Kidney (tissue), 14 donors: ENCODE results near the gene UPP1. TPM values are rescaled to one million over a fixed set of nuclear protein-coding genes. Genes with fewer than 3 reads are reported as not detected.
"Not testable (repeated sequence)": the region's sequence is repeated elsewhere in the genome, so short reads cannot be mapped to it uniquely, and the experiment has no call there.

ENCODE experiments used
- DNase-seq, 5 donors: peaks; one replicate each; pipeline ENCODE4 v3.0.0-alpha.2; 2013 to 2020
- FAIRE-seq: peaks from 2 replicates; lab custom pipeline; 2012; peaks lifted over from hg19 to GRCh38; lab: Jason Lieb, UNC
- H3K27ac ChIP-seq, 2 donors: one replicate each; pipeline ENCODE4 v1.7.0; 2013; ENCODE audit warnings: low read depth in 2 of 2, low read length in 2 of 2, inconsistent platforms in 1 of 2
- H3K27me3 ChIP-seq: one replicate; pipeline ENCODE4 v1.7.1; 2013; ENCODE audit warnings: low read length, inconsistent platforms; ENCODE audit not compliant: control insufficient read depth, insufficient read depth
- H3K36me3 ChIP-seq, 3 donors: one replicate each; pipeline versions ENCODE4 v1.7.0 to v1.7.1; 2013; ENCODE audit warnings: low read length in 3 of 3, control low read depth in 1 of 3, inconsistent platforms in 1 of 3; ENCODE audit not compliant: insufficient read depth in 3 of 3, control insufficient read depth in 2 of 3
- H3K4me1 ChIP-seq, 3 donors: one replicate each; pipeline versions ENCODE4 v1.7.0 to v1.7.1; 2013; ENCODE audit warnings: low read length in 3 of 3, inconsistent platforms in 1 of 3, low read depth in 1 of 3; ENCODE audit not compliant: control insufficient read depth in 2 of 3, insufficient read depth in 2 of 3
- H3K4me3 ChIP-seq, 3 donors: one replicate each; pipeline versions ENCODE4 v1.7.0 to v1.8.1; 2013; ENCODE audit warnings: low read length in 3 of 3, control low read depth in 1 of 3, inconsistent platforms in 1 of 3
- H3K9ac ChIP-seq, 3 donors: one replicate each; pipeline versions ENCODE4 v1.7.0 to v1.7.1; 2013; ENCODE audit warnings: low read length in 3 of 3, control low read depth in 1 of 3, inconsistent platforms in 1 of 3
- H3K9me3 ChIP-seq, 3 donors: one replicate each; pipeline versions ENCODE4 v1.7.0 to v1.7.1; 2013; ENCODE audit warnings: low read length in 3 of 3, control low read depth in 1 of 3, inconsistent platforms in 1 of 3; ENCODE audit not compliant: control insufficient read depth in 2 of 3, insufficient read depth in 1 of 3
- intact Hi-C: fragments of 100-400 bp; cut with DNase I; formaldehyde crosslinking; loops from one replicate; pipeline ENCODE4 v1.11.1; 2022
- polyA plus RNA-seq: library from polyadenylated mRNA; stranded (reverse); fragments of 350-450 nt; fragmentation: Illumina TruSeq; extraction: RNeasy Lipid Tissue Mini Kit (QIAGEN cat#74804); gene quantifications from one replicate; pipeline ENCODE4 v1.2.3, GENCODE V29; 2014; ENCODE audit warnings: low read depth, low replicate concordance; ENCODE audit not compliant: insufficient read depth
- total RNA-seq: library from RNA; stranded (reverse); fragmentation: NEBNext Ultra II Directional; extraction: Animal tissue kit (Norgen Biotek cat#: 25700); gene quantifications from one replicate; pipeline ENCODE4 v1.2.1, GENCODE V29; 2021
- TF ChIP-seq, protein P1 (sequence below): IDR thresholded peaks from 3 replicates; pipeline ENCODE4 v1.5.1; 2012; ENCODE audit warnings: mild to moderate bottlenecking, moderate library complexity, borderline replicate concordance; ENCODE audit not compliant: insufficient read depth; ENCODE audit errors: extremely low read depth
- donor health status: control.
- donor health status: control.
- donor health status: control.
- donor health status: control.
- donor health status: control.
- donor health status: DM: yes; HTN: yes; CAD: no.
- donor health status: Normal renal cell carcinoma (clear cell type).

UPP1 gene
- total and polyA plus RNA-seq, 2 donors from 2014 or later: 36.4 to 76.1 TPM

DNA sequence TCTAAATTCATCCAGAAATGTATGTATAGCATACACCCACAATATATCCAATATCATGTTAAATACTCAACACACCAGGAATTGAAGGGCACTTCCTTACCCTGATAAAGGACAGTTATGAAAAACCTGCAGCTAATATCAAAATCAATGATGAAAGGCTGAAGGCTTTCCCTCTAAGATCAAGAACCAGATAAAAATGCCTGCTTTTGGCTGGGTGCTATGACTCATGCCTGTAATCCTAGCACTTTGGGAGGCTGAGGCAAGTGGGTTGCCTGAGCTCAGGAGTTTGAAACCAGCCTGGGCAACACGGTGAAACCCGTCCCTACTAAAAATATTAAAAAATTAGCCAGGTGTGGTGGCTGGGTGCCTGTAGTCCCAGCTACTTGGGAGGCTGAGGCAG, 21.6 kb upstream of the UPP1 start:
- intact Hi-C loops: no loop called here
- H3K9me3 ChIP-seq: peaks cover 0 to 3% (median 0%) of the 10 kb centered on the region in 3 donors
- DNase-seq: no peak
- no peak overlapping the region for H3K4me3 ChIP-seq
- no peaks in the 10 kb centered on the region for H3K36me3 ChIP-seq
- H3K9ac ChIP-seq: no peak overlapping the region
- H3K4me1 ChIP-seq: no peaks in the 10 kb centered on the region
- H3K27me3 ChIP-seq: no peaks in the 10 kb centered on the region
- TF ChIP-seq, protein P1, sequence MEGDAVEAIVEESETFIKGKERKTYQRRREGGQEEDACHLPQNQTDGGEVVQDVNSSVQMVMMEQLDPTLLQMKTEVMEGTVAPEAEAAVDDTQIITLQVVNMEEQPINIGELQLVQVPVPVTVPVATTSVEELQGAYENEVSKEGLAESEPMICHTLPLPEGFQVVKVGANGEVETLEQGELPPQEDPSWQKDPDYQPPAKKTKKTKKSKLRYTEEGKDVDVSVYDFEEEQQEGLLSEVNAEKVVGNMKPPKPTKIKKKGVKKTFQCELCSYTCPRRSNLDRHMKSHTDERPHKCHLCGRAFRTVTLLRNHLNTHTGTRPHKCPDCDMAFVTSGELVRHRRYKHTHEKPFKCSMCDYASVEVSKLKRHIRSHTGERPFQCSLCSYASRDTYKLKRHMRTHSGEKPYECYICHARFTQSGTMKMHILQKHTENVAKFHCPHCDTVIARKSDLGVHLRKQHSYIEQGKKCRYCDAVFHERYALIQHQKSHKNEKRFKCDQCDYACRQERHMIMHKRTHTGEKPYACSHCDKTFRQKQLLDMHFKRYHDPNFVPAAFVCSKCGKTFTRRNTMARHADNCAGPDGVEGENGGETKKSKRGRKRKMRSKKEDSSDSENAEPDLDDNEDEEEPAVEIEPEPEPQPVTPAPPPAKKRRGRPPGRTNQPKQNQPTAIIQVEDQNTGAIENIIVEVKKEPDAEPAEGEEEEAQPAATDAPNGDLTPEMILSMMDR: no peak
- FAIRE-seq: no peak
- H3K27ac ChIP-seq: no peak overlapping the region

DNA sequence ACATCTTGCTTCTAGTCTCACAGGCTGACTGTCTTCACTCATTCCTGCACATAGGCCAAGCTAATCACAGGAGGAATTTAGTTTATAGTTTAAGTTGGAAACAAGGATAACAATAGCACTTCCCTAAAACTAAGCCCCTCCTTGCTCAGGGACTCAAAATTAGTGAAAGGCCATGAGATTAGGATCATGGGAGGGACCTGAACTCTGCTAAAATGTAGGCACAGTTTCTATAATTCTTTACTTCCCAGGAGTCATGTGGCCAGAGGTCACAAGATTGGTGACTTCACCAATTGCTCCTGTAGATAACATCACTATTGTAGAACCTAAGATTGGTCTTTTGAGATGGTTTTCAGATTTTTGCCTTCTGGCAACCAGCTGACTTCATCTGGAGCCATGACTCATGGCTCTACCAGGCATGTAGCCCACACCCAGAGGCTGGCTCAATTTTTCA, 14.8 kb upstream of the UPP1 start:
- Histone ChIP-seq H3K36me3 (no peaks in the 10 kb centered on the region), H3K27me3 (no peaks in the 10 kb centered on the region), H3K27ac (no peak overlapping the region), H3K4me3 (no peak overlapping the region), H3K9ac (no peak overlapping the region), H3K4me1 (no peaks in the 10 kb centered on the region), H3K9me3 (no peaks in the 10 kb centered on the region)
- intact Hi-C loops: no loop called here
- DNase-seq (no peak), FAIRE-seq (no peak)
- TF ChIP-seq, protein P1: no peak

DNA sequence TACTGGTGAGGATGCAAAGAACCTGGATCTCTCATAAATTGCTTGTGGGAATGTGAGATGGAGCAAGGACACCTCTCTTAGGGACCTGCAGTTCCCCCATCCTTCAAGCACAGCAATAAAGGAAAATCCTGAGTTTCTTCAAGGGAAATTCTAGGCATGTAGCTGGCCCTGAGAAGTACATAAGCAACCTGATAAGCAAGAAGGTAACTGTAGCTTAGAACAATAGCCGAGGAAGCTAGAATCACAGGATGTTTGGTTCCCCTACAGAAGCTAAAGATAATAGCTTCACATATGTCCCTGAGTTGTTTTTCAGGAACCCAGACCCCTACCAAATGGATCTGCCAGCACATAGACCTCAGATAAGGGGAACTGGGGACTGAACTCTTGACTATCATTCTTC, 11.6 kb upstream of the UPP1 start:
- intact Hi-C loops: no loop called here
- no peak overlapping the region for H3K4me3 ChIP-seq
- H3K9ac ChIP-seq: no peak overlapping the region
- no peaks in the 10 kb centered on the region for H3K27me3 ChIP-seq
- no peaks in the 10 kb centered on the region for H3K36me3 ChIP-seq
- no peak overlapping the region for H3K27ac ChIP-seq
- DNase-seq (no peak), FAIRE-seq (no peak)
- H3K9me3 ChIP-seq: no peaks in the 10 kb centered on the region
- no peaks in the 10 kb centered on the region for H3K4me1 ChIP-seq
- TF ChIP-seq, protein P1: no peak

DNA sequence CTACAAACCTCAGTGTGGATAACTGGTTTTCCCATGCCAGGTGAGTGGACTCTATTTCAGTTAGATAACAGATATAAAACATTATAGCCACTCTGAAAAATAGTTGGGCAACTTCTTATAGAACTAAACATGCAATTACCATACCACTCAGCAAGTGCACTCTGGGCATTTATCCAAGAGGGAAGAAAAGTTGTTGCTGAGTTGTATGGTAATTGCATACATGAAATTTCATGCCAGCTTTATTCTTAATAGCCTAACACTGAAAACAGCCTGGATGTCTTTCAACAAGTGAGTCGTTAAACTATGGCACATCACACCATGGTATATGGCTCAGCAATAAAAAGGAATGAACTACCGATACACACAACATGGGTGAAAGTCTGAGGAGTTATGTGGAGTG, 10.6 kb upstream of the UPP1 start:
- DNase-seq (peak in 1 of 5 donors; percentile 23), FAIRE-seq (no peak)
- TF ChIP-seq, protein P1: no peak
- Histone ChIP-seq H3K9me3 (no peaks in the 10 kb centered on the region), H3K9ac (no peak overlapping the region), H3K27me3 (no peaks in the 10 kb centered on the region), H3K27ac (no peak overlapping the region), H3K4me3 (no peak overlapping the region), H3K4me1 (peaks cover 0 to 5% (median 0%) of the 10 kb centered on the region in 3 donors), H3K36me3 (no peaks in the 10 kb centered on the region)
- intact Hi-C loops: no loop called here

DNA sequence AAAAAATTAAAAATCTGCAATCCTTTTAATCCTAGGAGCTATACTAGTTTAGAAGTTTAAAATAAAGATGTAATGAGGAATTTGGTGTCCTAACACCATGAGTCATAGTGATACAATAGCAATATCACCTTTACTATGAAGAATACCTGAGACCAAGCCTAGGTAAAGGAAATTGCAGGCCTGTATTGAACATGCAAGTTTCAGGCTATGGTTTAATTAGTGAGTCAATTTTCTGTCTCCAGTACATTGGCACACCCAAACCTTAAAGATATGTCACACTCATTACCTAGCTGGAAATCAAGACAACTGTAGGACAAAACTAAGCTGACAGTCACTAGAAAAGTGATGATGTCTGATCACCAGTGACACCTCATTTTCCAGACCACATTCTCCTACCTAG, 6.7 kb upstream of the UPP1 start:
- intact Hi-C loops, H3K9ac ChIP-seq, H3K27me3 ChIP-seq, DNase-seq, H3K4me3 ChIP-seq, H3K9me3 ChIP-seq, H3K27ac ChIP-seq, FAIRE-seq, H3K36me3 ChIP-seq: not testable (repeated sequence)
- peaks cover 0 to 11% (median 9%) of the 10 kb centered on the region in 3 donors for H3K4me1 ChIP-seq
